ENCODE data around the gene OBP2A.

The OBP2A gene

DNA sequence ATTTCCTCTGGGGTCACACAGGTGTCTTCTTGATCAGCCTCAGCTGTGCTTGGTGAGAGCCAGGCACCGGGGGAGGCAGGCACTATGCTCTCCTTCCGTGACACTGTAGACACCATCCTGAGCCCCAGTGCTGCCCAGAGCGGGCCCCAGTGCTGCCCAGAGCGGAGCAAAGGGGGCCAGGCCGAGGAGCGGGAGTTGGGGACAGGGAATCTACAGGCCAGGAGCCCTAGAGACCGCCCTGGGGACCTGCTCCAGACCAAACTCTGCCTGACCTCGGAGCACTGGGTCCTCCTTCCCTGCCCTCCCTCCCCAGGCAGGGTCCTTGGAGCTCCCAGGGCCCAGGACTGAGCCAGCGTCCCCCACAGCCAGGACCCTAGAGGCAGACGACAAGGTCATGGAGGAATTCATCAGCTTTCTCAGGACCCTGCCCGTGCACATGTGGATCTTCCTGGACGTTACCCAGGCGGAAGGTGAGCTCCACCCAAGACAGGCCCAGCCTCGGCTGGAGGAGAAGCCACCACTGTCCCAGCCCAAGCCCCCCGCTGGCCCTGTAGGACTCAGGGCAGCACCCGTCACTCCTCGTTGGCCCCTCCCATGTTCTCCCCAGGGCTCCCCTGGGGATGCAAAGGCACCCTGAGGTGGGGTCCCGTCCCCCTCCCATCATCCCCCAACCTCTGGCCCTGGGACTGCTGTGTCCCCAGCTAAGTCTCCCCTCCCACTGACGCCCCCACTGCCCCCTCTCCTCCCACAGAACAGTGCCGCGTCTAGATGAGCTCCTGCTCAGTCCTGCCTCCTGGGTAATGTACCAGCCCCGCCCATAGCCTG is 45.8 kb downstream of the OBP2A start:
- TF ChIP-seq HDGF (IDR thresholded peaks at IDR 0.05; ENCODE audit: borderline replicate concordance) (no peak), FOXK2 (IDR thresholded peaks at IDR 0.05) (no peak), FOXM1 (IDR thresholded peaks at IDR 0.05; ENCODE audit: borderline replicate concordance) (no peak), ARNT (IDR thresholded peaks at IDR 0.05) (no peak), BHLHE40 (IDR thresholded peaks at IDR 0.05; ENCODE audit: borderline replicate concordance) (no peak), NFRKB (IDR thresholded peaks at IDR 0.05) (no peak), ELF4 (IDR thresholded peaks at IDR 0.05) (no peak), FOXA1 (IDR thresholded peaks at IDR 0.05) (no peak), LEF1 (IDR thresholded peaks at IDR 0.05; ENCODE audit: borderline replicate concordance) (no peak), SUZ12 (IDR thresholded peaks at IDR 0.05) (no peak), CTBP1 (IDR thresholded peaks at IDR 0.05; ENCODE audit: borderline replicate concordance) (no peak), PKNOX1 (IDR thresholded peaks at IDR 0.05) (no peak), ZNF384 (IDR thresholded peaks at IDR 0.05) (no peak)
- POLR2A ChIA-PET: no interaction called here
- DNase-seq (ENCODE audit: extremely low spot score): no peak
- CTCF ChIA-PET: no interaction called here

- no peak for TF ChIP-seq FOXK2 (IDR thresholded peaks at IDR 0.05)
- no peak for DNase-seq (ENCODE audit: extremely low spot score)
- POLR2A ChIA-PET: no interaction called here
- CTCF ChIA-PET: no interaction called here
These were observed 46.3 kb downstream of the OBP2A start for GRCh38 chr9:135592331-135592590.

- ChIA-PET CTCF (no interaction called here), POLR2A (no interaction called here)
- DNase-seq (ENCODE audit: extremely low spot score): no peak
- TF ChIP-seq ARNT (IDR thresholded peaks at IDR 0.05): no peak
- TF ChIP-seq PKNOX1 (IDR thresholded peaks at IDR 0.05): no peak
These were observed 46.7 kb downstream of the OBP2A start for GRCh38 chr9:135592625-135593024.

GRCh38 chr9:135596211-135596610 is 50.3 kb downstream of the OBP2A start:
- TF ChIP-seq LEF1 (IDR thresholded peaks at IDR 0.05; ENCODE audit: borderline replicate concordance) (no peak), CTBP1 (IDR thresholded peaks at IDR 0.05; ENCODE audit: borderline replicate concordance) (no peak), ELF4 (IDR thresholded peaks at IDR 0.05) (no peak), FOXK2 (IDR thresholded peaks at IDR 0.05) (no peak)
- POLR2A ChIA-PET: no interaction called here
- CTCF ChIA-PET: no interaction called here
- DNase-seq (ENCODE audit: extremely low spot score): no peak

Data from HEK293T (cell line).